Ishikawa (cell line): ENCODE results near the gene KRT12.

Source experiments
- CEBPB ChIP-seq: IDR thresholded peaks from 2 replicates; pipeline ENCODE4 v1.6.1; 2012
- CREB1 ChIP-seq: IDR thresholded peaks from 2 replicates; pipeline ENCODE4 v1.6.1; 2012; ENCODE audit warnings: low read depth
- EGR1 ChIP-seq: IDR thresholded peaks from 2 replicates; pipeline ENCODE4 v1.6.1; 2012
- EP300 ChIP-seq: IDR thresholded peaks from 2 replicates; pipeline ENCODE4 v1.6.1; 2012; ENCODE audit warnings: borderline replicate concordance
- FOXM1 ChIP-seq: IDR thresholded peaks from 2 replicates; pipeline ENCODE4 v1.6.1; 2012; ENCODE audit warnings: low read depth, borderline replicate concordance
- NFIC ChIP-seq: IDR thresholded peaks from 2 replicates; pipeline ENCODE4 v1.6.1; 2012
- RAD21 ChIP-seq: IDR thresholded peaks from 2 replicates; pipeline ENCODE4 v1.6.1; 2012; ENCODE audit warnings: low read depth
- TAF1 ChIP-seq: IDR thresholded peaks from 2 replicates; pipeline ENCODE4 v1.6.1; 2012; ENCODE audit warnings: low read depth, mild to moderate bottlenecking
- TCF12 ChIP-seq: IDR thresholded peaks from 2 replicates; pipeline ENCODE4 v1.6.1; 2012; ENCODE audit warnings: low read depth
- TEAD4 ChIP-seq: IDR thresholded peaks from 2 replicates; pipeline ENCODE4 v1.6.1; 2012
- YY1 ChIP-seq: IDR thresholded peaks from 2 replicates; pipeline ENCODE4 v1.6.1; 2012; ENCODE audit warnings: low read depth
- ZBTB7A ChIP-seq: IDR thresholded peaks from 2 replicates; pipeline ENCODE4 v1.6.1; 2012; ENCODE audit warnings: low read depth
- TF ChIP-seq, protein P1 (sequence below): IDR thresholded peaks from 2 replicates; pipeline ENCODE4 v1.6.1; 2012
- TF ChIP-seq, protein P2 (sequence below): IDR thresholded peaks from 2 replicates; pipeline ENCODE4 v1.6.1; 2012; ENCODE audit warnings: low read depth, mild to moderate bottlenecking
- TF ChIP-seq, protein P3 (sequence below): IDR thresholded peaks from 2 replicates; pipeline ENCODE4 v1.6.1; 2012

The KRT12 gene

DNA sequence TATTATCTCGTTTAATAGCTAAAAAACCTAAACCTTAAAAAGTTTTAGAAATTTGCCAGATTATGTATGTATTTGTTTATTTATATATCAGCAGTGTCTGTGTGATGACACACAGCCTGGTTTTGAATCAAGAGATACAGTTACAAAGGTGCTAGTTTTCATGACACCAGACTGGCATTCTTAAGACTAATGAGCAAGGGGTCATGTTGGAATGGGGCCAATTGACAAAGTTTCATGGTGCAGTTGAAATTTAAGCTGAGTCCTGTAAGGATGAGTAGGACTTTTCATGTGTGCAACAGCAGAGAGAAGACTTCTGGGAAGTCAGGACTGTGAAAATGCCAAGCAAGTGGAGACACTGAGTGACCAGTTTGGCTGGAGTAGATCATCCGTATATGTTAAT lies 41.4 kb downstream of the KRT12 start:
- TF ChIP-seq EGR1: no peak
- TF ChIP-seq ZBTB7A: no peak
- no peak for TF ChIP-seq TCF12
- TF ChIP-seq TAF1: no peak
- TF ChIP-seq, protein P1, sequence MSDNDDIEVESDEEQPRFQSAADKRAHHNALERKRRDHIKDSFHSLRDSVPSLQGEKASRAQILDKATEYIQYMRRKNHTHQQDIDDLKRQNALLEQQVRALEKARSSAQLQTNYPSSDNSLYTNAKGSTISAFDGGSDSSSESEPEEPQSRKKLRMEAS: no peak
- TF ChIP-seq FOXM1: no peak
- no peak for TF ChIP-seq RAD21
- no peak for TF ChIP-seq YY1
- no peak for TF ChIP-seq EP300

DNA sequence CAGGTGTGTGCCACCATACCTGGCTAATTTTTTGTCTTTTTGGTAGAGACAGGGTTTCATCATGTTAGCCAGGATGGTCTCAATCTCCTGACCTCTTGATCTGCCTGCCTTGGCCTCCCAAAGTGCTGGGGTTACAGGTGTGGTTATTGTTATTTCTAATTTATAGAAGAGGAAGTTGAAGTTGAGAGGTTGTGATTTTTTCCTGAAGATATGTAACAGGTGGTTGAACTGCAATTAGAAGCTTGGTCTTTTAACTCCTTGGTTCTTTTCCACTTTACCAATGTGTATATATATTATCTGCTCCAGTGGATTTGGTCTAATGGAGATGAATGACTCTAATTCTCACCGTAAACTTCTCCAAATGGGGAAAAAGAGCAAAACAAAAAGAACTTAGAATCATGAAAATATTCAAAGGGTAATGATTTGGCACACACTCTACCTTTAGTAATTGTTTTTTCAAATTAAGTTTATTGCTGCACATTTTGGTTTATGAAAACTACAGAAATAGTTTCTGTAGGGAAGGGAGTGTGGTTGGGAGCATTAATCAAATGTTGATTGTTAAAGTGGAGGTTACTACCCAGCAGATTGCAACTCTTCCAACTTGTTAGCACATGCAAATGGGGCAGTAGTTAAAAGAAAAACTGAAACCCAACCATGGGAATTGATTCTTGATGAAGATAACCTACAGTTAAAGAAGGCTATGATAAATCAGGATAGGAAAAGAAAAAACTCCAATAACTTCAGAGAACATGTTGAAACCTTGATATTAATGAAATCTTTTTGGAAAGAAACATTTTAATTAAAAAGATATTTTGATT lies 42.8 kb downstream of the KRT12 start:
- TF ChIP-seq YY1 (no peak), EP300 (no peak), FOXM1 (no peak), RAD21 (no peak), CREB1 (no peak), ZBTB7A (no peak), EGR1 (no peak), TEAD4 (no peak), NFIC (no peak)
- TF ChIP-seq, protein P2, sequence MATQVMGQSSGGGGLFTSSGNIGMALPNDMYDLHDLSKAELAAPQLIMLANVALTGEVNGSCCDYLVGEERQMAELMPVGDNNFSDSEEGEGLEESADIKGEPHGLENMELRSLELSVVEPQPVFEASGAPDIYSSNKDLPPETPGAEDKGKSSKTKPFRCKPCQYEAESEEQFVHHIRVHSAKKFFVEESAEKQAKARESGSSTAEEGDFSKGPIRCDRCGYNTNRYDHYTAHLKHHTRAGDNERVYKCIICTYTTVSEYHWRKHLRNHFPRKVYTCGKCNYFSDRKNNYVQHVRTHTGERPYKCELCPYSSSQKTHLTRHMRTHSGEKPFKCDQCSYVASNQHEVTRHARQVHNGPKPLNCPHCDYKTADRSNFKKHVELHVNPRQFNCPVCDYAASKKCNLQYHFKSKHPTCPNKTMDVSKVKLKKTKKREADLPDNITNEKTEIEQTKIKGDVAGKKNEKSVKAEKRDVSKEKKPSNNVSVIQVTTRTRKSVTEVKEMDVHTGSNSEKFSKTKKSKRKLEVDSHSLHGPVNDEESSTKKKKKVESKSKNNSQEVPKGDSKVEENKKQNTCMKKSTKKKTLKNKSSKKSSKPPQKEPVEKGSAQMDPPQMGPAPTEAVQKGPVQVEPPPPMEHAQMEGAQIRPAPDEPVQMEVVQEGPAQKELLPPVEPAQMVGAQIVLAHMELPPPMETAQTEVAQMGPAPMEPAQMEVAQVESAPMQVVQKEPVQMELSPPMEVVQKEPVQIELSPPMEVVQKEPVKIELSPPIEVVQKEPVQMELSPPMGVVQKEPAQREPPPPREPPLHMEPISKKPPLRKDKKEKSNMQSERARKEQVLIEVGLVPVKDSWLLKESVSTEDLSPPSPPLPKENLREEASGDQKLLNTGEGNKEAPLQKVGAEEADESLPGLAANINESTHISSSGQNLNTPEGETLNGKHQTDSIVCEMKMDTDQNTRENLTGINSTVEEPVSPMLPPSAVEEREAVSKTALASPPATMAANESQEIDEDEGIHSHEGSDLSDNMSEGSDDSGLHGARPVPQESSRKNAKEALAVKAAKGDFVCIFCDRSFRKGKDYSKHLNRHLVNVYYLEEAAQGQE: no peak
- TF ChIP-seq, protein P3, sequence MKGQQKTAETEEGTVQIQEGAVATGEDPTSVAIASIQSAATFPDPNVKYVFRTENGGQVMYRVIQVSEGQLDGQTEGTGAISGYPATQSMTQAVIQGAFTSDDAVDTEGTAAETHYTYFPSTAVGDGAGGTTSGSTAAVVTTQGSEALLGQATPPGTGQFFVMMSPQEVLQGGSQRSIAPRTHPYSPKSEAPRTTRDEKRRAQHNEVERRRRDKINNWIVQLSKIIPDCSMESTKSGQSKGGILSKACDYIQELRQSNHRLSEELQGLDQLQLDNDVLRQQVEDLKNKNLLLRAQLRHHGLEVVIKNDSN: no peak
- TF ChIP-seq, protein P1: no peak

DNA sequence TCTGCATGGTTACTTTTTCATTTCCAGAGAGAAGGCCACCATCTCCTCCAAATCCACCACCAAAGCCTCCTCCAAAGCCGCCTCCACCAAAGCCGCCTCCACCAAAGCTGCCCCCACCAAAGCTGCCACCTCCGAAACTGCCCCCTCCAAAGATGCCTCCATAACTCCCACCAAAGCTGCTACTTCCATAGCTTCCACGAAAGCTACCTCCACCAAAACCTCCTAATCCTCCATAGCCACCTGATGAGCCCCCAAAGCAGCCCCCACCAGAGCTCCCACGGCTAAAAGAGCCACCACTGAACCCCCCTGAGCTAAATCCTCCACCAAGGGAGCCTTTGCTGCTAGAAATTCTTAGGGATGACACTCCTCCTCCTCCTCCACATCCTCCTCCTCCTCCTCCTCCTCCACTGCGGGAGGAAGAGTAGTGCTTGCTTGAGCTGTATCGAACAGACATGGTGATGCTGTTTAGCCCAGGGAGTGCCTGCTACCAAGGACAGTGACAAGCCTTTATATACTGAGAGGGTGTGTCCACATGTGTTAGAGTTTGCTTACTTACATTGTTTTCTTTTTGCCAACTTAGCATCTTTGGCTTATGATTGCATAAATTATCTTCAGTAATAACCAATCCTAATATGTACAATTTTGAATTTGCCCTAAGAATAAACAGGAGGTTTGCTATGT lies 44.8 kb downstream of the KRT12 start, which contains the start of gene KRT10:
KRT10 (minus strand) TSS at position 483 of the 681 bp plus-strand sequence; CDS start at position 454, 29 bp downstream.
- TF ChIP-seq, protein P2: peak; percentile 46; the same call in 1 of the 2 replicates
- TF ChIP-seq, protein P3: no peak

DNA sequence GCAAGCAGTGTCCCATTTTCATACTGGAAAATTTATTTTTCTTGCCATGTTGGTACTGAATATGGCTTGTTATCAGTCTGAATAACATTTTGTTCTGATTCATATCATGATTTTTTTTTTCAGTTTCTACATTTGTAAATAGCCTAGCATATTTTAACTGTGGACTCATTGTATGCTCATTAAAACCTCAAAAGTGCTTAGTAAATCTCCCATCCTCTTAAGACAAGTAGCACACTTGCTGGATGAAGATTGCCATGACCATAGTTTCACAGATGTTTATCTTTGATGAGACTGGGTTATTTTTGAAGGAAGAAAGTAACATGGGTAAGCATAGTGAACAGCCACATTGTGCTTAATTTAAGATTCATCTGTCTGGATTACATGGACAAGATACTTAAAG lies 45.5 kb downstream of the KRT12 start:
- TF ChIP-seq CREB1 (no peak), ZBTB7A (no peak), TAF1 (no peak), TCF12 (no peak), NFIC (no peak), TEAD4 (no peak), EP300 (no peak), RAD21 (no peak), CEBPB (no peak)
- TF ChIP-seq, protein P2: no peak
- TF ChIP-seq, protein P3: no peak
- TF ChIP-seq, protein P1: no peak
